H4 (cell line): ENCODE data around the gene ATF7. TPM values are rescaled to one million over a fixed set of nuclear protein-coding genes. Genes with fewer than 3 reads are reported as not detected.
"Not testable (repeated sequence)": the region's sequence is repeated elsewhere in the genome, so short reads cannot be mapped to it uniquely, and the experiment has no call there.

Experiments
- DNase-seq: peaks from one replicate; pipeline ENCODE4 v3.0.0-alpha.2; 2015; ENCODE audit warnings: low spot score
- total RNA-seq: library from RNA; depleted of rRNA; stranded (reverse); fragments of >200 nt; shearing (Covaris generic); gene quantifications from 2 replicates; pipeline ENCODE4 v1.2.3, GENCODE V29; 2014

The ATF7 gene
- total RNA-seq, 1 experiment from 2014 or later, result 12.4 TPM

GRCh38 chr12:53626702-53627169 is 554 bp upstream of the ATF7 start:
- DNase-seq, result no peak

- no peak for DNase-seq
Observed at GRCh38 chr12:53625373-53625945, 723 bp downstream of the ATF7 start.

GRCh38 chr12:53624956-53625355 is 1.2 kb downstream of the ATF7 start:
- DNase-seq, result no peak

- DNase-seq, result no peak
Observed at GRCh38 chr12:53624458-53624857, 1.7 kb downstream of the ATF7 start.

GRCh38 chr12:53623548-53624385 is 2.4 kb downstream of the ATF7 start:
- DNase-seq, result no peak

- no peak for DNase-seq
Observed at GRCh38 chr12:53622724-53623123, 3.5 kb downstream of the ATF7 start.

- DNase-seq, result no peak
Observed at GRCh38 chr12:53618275-53618674, 7.9 kb downstream of the ATF7 start.

- no peak for DNase-seq
Observed at GRCh38 chr12:53617700-53618099, 8.5 kb downstream of the ATF7 start.

- no peak for DNase-seq
Observed at GRCh38 chr12:53616950-53617349, 9.2 kb downstream of the ATF7 start.

GRCh38 chr12:53613821-53614220 is 12.4 kb downstream of the ATF7 start:
- DNase-seq, result no peak

- no peak for DNase-seq
Observed at GRCh38 chr12:53612978-53613377, 13.2 kb downstream of the ATF7 start.

- no peak for DNase-seq
Observed at GRCh38 chr12:53611304-53611703, 14.9 kb downstream of the ATF7 start.

- not testable (repeated sequence) for DNase-seq
Observed at GRCh38 chr12:53606688-53607087, 19.5 kb downstream of the ATF7 start.

- no peak for DNase-seq
Observed at GRCh38 chr12:53604581-53604980, 21.6 kb downstream of the ATF7 start.

GRCh38 chr12:53603804-53604203 is 22.4 kb downstream of the ATF7 start:
- DNase-seq, result no peak

GRCh38 chr12:53603196-53603595 is 23.0 kb downstream of the ATF7 start:
- DNase-seq, result no peak

- DNase-seq, result no peak
Observed at GRCh38 chr12:53602176-53602864, 23.9 kb downstream of the ATF7 start.

GRCh38 chr12:53601296-53601847 is 24.8 kb downstream of the ATF7 start:
- DNase-seq, result no peak

GRCh38 chr12:53600490-53601295 is 25.5 kb downstream of the ATF7 start:
- DNase-seq, result no peak

- no peak for DNase-seq
Observed at GRCh38 chr12:53599579-53599978, 26.6 kb downstream of the ATF7 start.

- not testable (repeated sequence) for DNase-seq
Observed at GRCh38 chr12:53598971-53599370, 27.2 kb downstream of the ATF7 start.
